SK-N-MC (cell line): ENCODE data around the gene TTC21B.

Experiments used
- EZH2 ChIP-seq: fragments of 200-600 bp; sonication (generic); IDR thresholded peaks from one replicate; pipeline ENCODE4 v1.6.1; 2017; ENCODE audit warnings: antibody characterized with exemption
- POLR2AphosphoS5 ChIP-seq: IDR thresholded peaks from 2 replicates; pipeline ENCODE4 v1.6.1; 2012; ENCODE audit warnings: mild to moderate bottlenecking, low read depth, low read length, borderline replicate concordance

DNA sequence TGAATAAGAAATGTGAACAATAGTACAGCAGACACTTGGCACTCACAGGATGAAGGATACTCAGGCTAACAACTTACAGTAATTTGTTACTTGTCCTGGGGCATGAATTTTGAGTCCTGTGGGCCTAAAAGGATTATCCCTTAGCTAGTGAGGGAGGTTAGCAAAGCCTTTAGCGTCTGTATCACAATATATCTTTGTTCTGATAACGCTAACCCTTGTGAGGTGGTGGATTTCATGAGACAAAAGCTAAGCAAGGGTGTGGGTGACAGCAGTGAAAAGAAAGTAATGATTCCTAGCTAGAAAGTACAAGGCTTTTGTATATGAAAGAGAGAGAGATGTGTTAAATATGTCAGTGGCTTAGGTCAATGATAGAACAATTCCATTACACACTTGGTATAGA is 46.8 kb upstream of the TTC21B start:
- TF ChIP-seq EZH2: no peak
- TF ChIP-seq POLR2AphosphoS5: no peak
